NCI-H146 (cell line): Measurements from ENCODE around the gene LEFTY1.
"Not testable (repeated sequence)": the region's sequence is repeated elsewhere in the genome, so short reads cannot be mapped to it uniquely, and the experiment has no call there.

ENCODE experiments used
- DNase-seq: peaks from one replicate; lab custom pipeline; 2025; lab: John Stamatoyannopoulos, UW

The LEFTY1 gene, protein sequence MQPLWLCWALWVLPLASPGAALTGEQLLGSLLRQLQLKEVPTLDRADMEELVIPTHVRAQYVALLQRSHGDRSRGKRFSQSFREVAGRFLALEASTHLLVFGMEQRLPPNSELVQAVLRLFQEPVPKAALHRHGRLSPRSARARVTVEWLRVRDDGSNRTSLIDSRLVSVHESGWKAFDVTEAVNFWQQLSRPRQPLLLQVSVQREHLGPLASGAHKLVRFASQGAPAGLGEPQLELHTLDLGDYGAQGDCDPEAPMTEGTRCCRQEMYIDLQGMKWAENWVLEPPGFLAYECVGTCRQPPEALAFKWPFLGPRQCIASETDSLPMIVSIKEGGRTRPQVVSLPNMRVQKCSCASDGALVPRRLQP

DNA sequence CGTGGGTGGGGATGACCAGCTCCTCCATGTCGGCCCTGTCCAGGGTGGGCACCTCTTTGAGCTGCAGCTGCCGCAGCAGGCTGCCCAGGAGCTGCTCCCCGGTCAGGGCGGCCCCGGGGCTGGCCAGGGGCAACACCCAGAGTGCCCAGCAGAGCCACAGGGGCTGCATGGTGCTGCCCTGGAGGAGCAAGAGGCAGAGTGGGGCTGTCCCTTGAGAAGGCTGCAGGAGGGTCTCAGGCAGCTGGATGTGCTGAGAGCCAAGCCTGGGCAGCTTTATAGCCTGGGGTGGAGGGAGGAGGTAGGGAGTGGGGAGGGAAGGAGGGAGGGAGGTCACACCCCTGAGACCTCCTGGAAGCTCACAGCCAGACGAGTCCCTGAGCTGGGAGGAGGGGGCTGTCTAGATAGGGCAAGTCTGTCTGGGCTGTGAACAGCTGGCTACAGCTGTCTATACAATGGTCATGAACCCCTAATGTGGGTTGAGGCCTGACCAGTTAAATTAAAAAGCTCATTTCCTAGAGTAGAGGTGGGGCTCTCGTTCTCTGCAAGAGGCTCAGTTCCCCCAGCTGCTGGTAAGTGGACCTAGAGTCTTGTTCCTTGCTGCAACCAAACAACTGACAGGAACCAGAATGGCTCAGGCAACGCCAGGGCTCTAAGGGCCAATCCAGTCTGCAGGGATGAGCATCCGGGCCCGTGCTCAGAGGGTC, at the start of gene LEFTY1:
TSS of gene LEFTY1 (minus strand) at position 249 of the 704 bp plus-strand sequence. CDS start at position 169, 80 bp downstream.
- DNase-seq: no peak

DNA sequence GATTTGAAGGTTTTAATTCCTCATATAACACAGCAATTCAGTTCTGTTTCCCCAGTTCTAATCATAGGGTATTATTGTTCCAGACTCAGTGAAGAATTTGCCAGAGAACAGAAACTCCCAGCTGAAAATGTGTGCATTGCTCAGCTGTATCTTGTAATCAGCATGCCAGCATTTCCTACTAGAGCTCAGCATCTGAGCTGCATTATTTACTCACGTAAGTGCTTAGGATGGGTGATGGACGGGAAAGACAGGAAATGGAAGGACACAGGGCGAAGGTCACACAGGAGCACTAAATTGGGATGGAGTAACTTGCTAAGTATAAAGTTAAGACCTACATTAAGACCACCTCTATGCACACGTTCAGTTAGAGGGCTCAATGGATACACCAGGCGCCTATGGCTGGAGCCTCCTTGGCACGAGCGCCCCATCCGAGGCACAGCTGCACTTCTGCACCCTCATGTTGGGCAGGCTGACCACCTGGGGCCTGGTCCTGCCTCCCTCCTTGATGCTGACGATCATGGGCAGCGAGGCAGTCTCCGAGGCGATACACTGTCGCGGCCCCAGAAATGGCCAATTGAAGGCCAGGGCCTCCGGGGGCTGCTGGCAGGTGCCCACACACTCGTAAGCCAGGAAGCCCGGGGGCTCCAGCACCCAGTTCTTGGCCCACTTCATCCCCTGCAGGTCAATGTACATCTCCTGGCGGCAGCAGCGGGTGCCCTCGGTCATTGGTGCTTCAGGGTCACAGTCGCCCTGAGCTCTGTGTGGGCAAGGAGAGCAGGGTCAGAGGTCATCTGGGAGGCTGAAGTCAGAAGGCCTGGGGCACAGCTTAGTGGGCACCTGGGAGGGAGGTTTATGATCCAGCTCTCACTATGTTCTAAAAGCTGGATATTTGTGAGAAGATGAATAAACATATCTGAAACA, 48.4 kb upstream of the LEFTY1 start:
- no peak for DNase-seq

DNA sequence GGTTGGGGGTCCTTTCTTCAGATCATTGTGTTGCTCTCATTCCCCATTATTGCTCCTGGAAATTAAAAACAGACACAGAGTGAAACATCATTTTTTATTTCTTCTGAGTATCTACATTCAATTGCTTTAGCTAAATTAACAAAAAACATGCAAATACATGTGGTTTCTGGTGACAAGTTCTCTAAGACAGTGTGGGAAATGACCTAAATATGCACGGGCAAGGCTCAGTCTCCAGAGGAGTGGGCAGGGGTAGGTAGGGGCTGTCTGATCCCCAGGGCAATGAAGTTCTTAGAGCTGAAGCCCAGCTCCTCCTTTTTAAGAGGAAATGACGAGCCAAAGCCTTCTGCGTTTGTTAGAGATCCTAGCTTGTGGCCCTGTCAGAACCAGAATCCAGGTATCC, 47.6 kb upstream of the LEFTY1 start:
- DNase-seq: no peak

DNA sequence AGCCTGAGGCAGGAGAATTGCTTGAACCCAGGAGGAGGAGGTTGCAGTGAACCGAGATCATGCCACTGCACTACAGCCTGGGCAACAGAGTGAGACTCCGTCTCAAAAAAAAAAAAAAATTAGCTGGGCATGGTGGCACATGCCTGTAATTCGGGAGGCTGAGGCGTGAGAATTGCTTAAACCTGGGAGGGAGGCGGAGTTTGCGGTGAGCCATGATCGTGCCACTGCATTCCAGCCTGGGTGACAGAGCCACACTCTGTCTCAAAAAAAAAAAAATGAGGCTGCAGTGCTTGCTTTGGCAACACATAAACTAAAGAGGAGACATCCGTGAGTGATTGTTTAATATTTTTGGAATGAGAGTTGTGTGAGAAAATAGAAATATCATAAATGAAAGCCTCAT, 47.1 kb upstream of the LEFTY1 start:
- DNase-seq: not testable (repeated sequence)

DNA sequence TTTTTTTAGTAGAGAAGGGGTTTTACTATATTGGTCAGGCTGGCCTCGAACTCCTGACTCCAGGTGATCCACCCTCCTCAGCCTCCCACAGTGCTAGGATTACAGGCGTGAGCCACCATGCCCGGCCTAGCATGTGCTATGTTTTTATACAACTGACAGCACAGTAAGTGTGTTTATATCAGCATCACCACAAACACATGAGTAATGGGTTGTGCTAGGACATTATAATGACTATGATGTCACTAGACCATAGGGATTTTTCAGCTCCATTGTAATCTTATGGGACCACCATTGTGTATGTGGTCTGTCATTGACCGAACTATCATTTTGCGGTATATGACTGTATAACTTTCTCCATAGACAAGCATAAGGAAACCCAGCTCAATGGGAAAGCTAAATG, 45.8 kb upstream of the LEFTY1 start:
- no peak for DNase-seq

DNA sequence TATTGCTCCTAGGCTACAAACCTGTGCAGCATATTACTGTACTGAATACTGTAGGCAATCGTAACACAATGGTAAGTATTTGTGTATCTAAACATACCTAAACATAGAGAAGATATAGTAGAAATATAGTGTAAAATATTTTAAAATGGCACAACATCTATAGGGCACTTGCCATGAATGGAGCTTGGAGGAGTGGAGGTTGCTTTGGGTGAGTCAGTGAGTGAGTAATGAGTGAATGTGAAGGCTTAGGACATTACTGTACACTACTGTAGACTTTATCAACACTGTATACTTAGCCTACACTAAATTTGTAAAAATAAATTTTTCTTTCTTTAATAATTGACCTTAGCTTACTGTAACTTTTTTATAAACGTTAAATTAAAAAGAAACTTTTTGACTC, 44.1 kb upstream of the LEFTY1 start:
- DNase-seq: no peak

DNA sequence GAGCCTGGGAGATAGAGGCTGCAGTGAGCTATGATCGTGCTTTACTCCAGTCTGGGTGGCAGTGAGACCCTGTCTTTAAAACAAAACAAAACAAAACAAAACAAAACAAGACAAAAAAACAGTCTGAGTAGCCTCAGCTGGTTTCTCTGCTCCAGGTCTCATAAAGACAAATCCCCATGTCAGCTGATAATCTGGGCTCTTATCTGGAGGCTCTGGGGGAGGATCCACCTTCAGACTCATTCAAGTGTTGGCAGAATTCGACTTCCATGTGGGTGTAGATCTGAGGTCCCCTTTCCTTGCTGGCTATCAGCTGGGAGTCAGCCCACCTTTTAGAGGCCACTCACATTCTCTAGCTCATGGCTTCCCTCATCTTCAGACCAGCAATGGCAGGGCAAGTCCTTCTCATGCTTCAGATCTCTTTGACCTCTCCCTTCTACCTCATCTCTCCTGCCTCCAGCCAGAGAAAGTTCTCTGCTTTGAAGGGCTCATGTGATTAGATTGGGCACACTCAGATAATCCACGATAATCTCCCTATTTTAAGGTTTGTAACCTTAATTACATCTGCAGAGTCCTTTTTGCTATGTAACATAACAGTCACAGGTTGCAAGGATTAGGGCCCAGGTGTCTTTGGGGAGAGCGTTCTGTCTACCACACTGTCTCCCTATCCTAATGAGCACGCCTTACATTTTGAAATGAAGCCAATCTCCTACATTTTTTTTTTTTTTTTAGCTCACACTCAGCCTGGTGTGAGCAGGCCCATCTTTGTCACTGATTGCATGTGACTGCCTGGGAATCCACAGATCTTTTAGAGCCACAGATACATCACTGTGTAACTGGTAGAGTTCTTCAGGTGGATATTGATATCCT, 42.6 kb upstream of the LEFTY1 start:
- no peak for DNase-seq

DNA sequence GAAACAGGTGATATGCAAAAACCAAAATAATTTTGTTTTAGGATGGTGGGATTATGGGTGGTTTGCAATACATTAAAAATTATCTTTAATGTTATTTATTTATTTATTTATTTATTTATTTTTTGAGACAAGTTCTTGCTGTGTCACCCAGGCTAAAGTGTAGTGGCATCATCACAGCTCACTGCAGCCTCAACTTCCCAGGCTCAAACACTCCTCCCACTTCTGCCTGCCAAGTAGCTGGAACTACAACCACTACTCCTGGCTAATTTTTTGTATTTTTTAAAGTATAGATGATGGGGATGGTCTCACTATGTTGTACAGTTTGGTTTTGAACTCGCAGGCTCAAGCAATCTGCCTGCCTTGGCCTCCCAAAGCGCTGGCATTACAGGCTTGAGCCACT, 41.6 kb upstream of the LEFTY1 start:
- DNase-seq: no peak

DNA sequence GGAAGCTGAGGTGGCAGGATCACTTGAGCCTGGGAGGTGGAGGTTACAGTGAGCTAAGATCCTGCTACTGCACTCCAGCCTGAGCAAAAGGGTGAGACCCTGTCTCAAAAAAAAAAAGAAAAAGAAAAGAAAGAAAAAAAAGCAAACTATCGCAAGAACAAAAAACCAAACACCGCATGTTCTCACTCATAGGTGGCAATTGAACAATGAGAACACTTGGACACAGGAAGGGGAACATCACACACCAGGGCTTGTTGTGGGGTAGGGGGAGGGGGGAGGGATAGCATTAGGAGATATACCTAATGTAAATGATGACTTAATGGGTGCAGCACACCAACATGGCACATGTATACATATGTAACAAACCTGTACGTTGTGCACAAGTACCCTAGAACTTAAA, 40.5 kb upstream of the LEFTY1 start:
- DNase-seq: not testable (repeated sequence)

DNA sequence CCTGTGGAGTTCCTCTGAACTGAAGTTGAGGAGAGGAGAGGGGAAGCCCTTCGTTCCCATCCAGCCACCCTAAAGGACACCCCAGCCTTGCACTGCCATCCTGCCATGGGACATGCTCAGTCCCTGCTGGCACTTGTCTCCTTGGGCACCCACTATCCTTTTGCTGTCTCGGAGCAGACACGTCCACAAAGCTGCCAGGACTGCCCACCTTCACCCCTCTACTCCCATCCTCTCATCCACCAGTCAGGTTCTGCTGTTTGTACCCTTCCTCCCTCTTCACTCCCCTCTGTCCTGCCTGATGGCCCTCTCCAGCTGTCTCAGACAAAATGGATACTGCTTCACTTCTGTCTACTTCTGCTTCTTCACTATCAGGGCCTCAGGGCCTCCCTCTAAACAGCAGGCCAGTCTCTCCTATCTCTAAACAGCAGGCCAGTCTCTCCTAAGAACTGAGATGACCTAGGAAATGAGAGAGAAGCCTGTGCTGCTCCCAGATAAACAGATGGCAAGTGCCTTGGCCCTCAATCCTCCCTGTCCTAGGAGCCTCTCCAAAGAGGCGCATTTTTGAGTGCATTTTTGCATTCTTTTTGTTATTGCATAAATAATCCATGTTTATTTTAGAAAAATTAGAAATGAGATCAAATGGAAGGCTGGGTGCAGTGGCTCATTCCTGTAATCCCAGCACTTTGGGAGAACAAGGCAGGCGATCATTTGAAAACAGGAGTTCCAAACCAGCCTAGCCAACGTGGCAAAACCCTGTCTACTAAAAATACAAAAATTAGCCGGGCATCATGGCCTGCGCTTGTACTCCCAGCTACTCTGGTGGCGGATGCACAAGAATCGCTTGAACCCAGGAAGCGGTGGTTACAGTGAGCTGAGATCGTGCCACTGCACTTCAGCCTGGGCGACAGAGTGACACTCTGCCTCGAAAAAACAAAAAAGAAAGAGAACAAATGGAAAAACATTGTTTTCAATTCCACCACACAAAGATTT, 39.5 kb upstream of the LEFTY1 start:
- no peak for DNase-seq

DNA sequence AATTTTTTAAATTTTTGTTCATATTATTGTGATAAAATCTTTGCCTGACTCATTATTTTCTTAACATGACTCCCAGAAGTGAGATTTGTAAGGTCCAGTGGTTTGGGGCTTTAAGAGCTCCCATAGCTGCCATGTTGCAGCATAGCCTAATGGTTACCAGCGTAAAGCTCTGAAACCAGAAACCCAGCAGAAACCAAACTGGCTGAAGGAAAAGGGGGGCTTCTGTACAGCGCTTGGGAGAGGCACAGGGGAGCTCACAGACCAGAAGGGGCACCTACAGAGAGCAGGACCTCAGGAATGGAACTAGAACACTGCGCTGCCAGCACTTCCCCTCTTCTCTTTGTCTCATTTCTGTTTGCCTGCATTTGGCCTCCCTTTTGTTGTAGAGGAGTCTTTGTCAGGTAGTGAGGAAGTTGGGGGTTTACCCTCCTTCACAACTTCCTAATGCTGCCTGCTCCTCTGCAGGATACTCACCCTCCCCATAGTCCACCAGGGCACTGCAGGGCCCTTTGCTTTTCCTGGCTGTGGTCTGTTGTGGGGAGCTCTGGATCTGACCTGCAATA, 37.7 kb upstream of the LEFTY1 start:
- no peak for DNase-seq

DNA sequence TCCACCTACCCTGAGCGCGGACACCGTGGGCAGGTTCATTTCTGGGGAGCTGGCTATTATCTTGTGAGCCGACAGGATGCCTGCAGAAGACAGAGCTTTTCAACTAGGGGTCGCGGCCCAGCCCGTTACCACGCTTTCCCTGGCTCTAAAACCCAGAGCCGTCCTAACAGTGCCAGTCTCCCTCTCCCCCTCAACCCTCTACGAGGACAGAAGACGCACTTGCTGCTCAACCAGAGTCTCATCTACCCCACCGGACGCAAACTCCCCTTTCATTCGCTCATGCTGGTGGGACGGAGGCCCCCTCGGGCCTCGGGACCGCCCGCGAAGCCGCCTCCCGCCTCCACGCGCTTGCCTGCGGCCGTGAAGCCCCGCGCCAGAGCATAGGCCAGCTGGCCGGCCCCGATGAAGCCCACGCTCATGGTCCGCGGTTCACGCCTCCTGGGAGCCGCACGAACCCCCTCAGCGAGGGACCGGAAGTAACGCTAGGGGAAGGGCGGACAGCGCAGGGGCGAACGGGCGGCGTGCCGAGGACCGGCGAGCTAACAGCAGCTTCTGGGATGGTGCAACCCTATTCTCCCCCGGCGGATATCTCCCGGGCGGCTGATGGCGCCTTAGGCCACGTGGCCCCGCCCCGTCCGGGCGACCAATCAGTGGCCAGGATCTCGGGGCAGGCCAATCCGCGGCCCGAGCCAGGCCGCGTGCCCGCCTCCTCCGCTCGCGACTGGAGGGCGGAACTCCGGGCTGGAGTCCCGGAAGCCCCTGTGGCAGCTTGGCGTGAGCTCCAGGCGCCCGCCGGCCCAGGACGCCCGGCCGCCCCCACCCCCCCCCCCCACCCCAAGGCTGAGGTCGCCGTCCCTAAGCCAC, 35.0 kb upstream of the LEFTY1 start, which contains the start of gene PYCR2:
TSS of gene PYCR2 (minus strand) at position 559 of the 864 bp plus-strand sequence. CDS start at position 419, 140 bp downstream.
- DNase-seq: peak; percentile 97

DNA sequence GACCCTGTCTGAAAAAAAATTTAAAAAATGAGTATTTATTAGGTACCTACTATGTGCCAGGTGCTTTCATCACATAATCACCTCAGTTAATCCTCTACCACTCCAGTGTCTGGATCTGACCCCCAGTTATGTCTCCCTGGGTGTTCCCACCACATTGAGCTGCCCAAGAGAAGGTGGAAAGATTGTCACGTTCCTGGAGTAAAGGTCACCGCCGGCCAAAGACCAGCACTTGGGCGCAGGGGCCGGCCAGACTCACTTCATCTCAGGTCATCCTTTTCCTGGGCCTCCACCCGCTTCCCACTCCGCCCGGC, 34.4 kb upstream of the LEFTY1 start:
- DNase-seq: peak; percentile 47

DNA sequence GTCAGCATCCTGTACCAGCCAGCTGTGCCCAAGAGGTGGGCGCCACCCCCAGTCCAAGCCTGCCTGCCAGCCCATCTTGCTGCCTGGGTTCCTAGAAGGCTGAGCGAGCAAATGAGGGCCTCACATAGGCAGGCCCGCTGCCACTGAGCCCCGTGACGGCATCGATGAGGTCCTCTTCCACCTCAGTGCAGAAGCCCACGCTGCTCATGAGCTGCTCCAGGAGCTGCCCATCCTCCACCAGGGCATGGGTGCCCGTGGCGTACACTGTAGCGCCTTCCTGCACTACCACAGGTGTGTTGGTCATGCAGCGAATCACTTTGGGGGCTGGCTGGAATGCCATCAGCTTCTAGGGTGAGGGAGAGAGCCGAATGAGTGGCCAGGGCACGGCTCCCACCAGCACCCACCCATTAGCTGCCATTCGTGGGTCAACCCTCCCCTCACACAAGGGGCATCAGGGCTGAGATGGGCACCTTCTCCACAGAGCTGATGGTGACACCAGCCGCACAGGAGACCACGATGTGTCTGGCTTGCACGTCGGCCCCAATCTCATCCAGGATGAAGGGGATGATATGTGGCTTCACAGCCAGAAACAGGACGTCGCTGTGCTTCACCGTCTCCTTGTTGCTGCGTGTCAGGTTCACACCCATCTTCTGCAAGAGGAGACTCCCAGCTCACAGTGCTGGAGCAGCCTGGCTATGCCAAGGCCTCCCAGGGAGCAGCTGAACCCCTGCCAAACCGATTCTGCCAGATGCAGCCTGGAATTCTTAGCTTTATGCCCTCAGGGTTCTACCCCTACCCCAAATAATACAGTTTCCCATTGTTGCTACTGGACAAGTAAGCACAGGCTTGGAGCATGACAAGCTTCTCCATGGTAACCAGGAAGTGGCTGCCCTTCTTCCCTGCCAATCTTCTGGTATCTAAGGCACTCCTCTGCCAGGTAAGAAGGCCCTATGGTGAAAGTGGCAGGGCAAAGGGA, 33.1 kb upstream of the LEFTY1 start:
- DNase-seq: peak; percentile 31

DNA sequence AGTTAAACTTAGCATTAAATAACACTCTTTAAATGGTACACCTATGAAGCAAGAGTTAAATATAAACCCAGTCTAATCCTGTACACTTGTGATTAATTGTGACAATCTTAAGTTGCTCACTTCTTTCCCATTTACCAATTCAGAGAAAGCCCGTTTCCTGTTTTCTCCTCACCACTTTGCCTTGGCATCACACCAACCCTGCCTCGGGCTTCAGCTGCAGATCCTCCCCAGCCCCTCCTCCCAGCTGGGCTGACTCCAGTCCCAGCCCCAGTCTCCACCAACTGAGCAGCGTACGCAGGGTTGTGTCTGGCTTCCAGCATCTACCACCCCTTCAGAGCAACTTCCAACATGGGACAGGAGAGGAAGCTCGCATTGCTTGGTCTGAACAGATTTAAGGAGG, 31.0 kb upstream of the LEFTY1 start:
- no peak for DNase-seq

DNA sequence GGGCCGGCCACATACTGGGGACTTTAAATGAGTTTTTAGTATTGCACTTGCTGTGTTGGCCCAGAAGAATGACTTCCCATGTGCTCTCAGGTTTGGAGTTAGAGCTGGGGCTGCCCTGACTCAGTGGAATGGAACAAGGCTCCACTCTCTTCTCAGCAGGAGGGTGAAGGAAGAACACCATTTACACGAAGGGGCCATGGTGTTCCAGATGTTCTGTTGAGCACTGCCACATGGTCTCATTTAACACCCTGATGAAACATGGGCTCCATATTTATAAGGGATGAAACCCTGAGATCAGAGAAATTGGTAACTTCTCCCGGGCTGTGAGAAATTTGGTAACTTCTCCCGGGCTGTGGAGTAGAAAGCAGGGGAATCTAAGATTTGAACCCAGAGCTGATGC, 29.3 kb upstream of the LEFTY1 start:
- no peak for DNase-seq

DNA sequence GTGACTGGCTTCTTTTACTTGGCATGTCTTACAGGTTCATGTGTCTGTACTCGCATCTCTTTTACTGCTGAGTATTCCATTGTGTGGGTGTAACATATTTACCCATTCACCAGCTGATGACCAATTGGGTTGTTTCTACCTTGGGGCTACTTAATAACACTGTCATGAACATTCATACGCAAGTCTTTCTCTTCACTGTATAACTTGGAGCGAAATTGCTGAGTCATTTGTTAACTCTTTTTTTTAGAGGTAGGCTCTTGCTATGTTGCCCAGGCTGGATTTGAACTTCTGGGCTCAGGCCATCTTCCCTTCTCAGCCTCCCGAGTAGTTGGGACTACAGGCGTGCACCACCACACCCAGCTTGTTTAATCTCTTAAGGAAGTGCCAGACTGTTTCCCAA, 28.6 kb upstream of the LEFTY1 start:
- DNase-seq: no peak

DNA sequence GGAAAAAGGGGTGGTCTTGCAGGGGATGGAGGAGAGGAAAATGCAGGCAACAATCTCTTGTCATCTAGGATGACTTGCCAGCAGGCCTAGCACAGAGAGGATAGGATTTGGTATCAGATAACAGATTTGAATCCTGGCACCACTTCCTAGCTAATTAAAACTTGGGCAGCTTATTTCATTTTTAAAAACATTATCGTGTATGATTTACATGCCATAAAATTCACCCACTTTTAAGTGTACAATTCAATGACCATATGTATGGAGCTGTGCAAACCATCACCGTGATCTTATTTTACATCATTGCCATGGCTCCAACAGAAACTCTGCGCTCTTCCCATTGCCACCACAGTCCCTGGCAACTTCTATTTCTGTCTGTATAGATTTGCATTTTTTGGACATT, 28.2 kb upstream of the LEFTY1 start:
- DNase-seq: no peak
